Liver (tissue), 9 donors: Measurements from ENCODE around the gene ZNF266. TPM values are rescaled to one million over a fixed set of nuclear protein-coding genes. Genes with fewer than 3 reads are reported as not detected.

Source experiments
- DNase-seq: peaks from one replicate; pipeline ENCODE4 v3.0.0-alpha.2; 2017; ENCODE audit warnings: low spot score
- H3K27ac ChIP-seq, 2 donors: one replicate each; pipeline ENCODE4 v1.7.0; 2013; ENCODE audit warnings: inconsistent platforms in 2 of 2, low read length in 2 of 2, control low read depth in 1 of 2, low read depth in 1 of 2, mild to moderate bottlenecking in 1 of 2
- H3K27me3 ChIP-seq, 4 donors: one replicate each; pipeline versions ENCODE4 v1.6.1 to v1.7.0; 2013; ENCODE audit warnings: low read length in 3 of 4, inconsistent platforms in 1 of 4, mild to moderate bottlenecking in 1 of 4, moderate library complexity in 1 of 4; ENCODE audit not compliant: control insufficient read depth in 4 of 4, insufficient read depth in 4 of 4
- H3K36me3 ChIP-seq, 4 donors: one replicate each; pipeline versions ENCODE4 v1.6.1 to v1.7.0; 2013; ENCODE audit warnings: low read length in 3 of 4, mild to moderate bottlenecking in 3 of 4, low read depth in 1 of 4, moderate library complexity in 1 of 4; ENCODE audit not compliant: control insufficient read depth in 4 of 4, insufficient read depth in 3 of 4
- H3K4me1 ChIP-seq, 4 donors: one replicate each; pipeline versions ENCODE4 v1.6.1 to v1.7.0; 2013; ENCODE audit warnings: low read length in 3 of 4, mild to moderate bottlenecking in 3 of 4, moderate library complexity in 1 of 4; ENCODE audit not compliant: control insufficient read depth in 4 of 4, insufficient read depth in 4 of 4
- H3K4me3 ChIP-seq, 3 donors: one replicate each; pipeline versions ENCODE4 v1.6.1 to v1.7.0; 2013; ENCODE audit warnings: low read length in 3 of 3, control low read depth in 1 of 3, low read depth in 1 of 3, mild to moderate bottlenecking in 1 of 3
- H3K9ac ChIP-seq, 2 donors: one replicate each; pipeline ENCODE4 v1.7.0; 2013; ENCODE audit warnings: low read length in 2 of 2, mild to moderate bottlenecking in 2 of 2, moderate library complexity in 2 of 2, control low read depth in 1 of 2, low read depth in 1 of 2
- H3K9me3 ChIP-seq, 4 donors: one replicate each; pipeline versions ENCODE4 v1.6.1 to v1.7.0; 2013; ENCODE audit warnings: low read length in 3 of 4; ENCODE audit not compliant: control insufficient read depth in 4 of 4
- EGR1 ChIP-seq, 2 donors: IDR thresholded peaks; 2 replicates each; pipeline ENCODE4 v1.6.1; 2016 to 2018; ENCODE audit warnings: antibody characterized with exemption in 2 of 2, low read depth in 2 of 2
- FOXA1 ChIP-seq: IDR thresholded peaks from 2 replicates; pipeline ENCODE4 v1.6.1; 2016; ENCODE audit warnings: antibody characterized with exemption
- GABPA ChIP-seq, 2 donors: IDR thresholded peaks in 1 of 2; conservative IDR thresholded peaks in 1 of 2; 2 replicates each; pipeline ENCODE4 v1.6.1; 2016; ENCODE audit warnings: antibody characterized with exemption in 2 of 2, mild to moderate bottlenecking in 1 of 2, moderate library complexity in 1 of 2
- HNF4A ChIP-seq, 2 donors: conservative IDR thresholded peaks; 2 replicates each; pipeline ENCODE4 v1.6.1; 2016; ENCODE audit warnings: antibody characterized with exemption in 2 of 2, mild to moderate bottlenecking in 2 of 2
- HNF4G ChIP-seq: IDR thresholded peaks from 2 replicates; pipeline ENCODE4 v1.6.1; 2016; ENCODE audit warnings: antibody characterized with exemption
- JUND ChIP-seq, 2 donors: IDR thresholded peaks; 2 replicates each; pipeline ENCODE4 v1.6.1; 2016; ENCODE audit warnings: antibody characterized with exemption in 2 of 2
- NR2F2 ChIP-seq: IDR thresholded peaks from 2 replicates; pipeline ENCODE4 v1.6.1; 2016; ENCODE audit warnings: antibody characterized with exemption
- RAD21 ChIP-seq, 2 donors: IDR thresholded peaks; 2 replicates each; pipeline ENCODE4 v1.6.1; 2016; ENCODE audit warnings: antibody characterized with exemption in 2 of 2, mild to moderate bottlenecking in 2 of 2
- RXRA ChIP-seq, 2 donors: IDR thresholded peaks; 2 replicates each; pipeline ENCODE4 v1.6.1; 2017 to 2018; ENCODE audit warnings: antibody characterized with exemption in 2 of 2, mild to moderate bottlenecking in 1 of 2
- SP1 ChIP-seq: IDR thresholded peaks from 2 replicates; pipeline ENCODE4 v1.6.1; 2018; ENCODE audit warnings: antibody characterized with exemption, mild to moderate bottlenecking
- TAF1 ChIP-seq: conservative IDR thresholded peaks from 2 replicates; pipeline ENCODE4 v1.6.1; 2016; ENCODE audit warnings: antibody characterized with exemption, mild to moderate bottlenecking
- YY1 ChIP-seq: IDR thresholded peaks from 2 replicates; pipeline ENCODE4 v1.6.1; 2016; ENCODE audit warnings: antibody characterized with exemption, mild to moderate bottlenecking
- WGBS: extraction: QIAGEN DNeasy Blood & Tissue Kit; methylation state at CpG from one replicate; pipeline ENCODE4 v1.1.7; 2013; 5-methylcytosine and 5-hydroxymethylcytosine counted together
- polyA plus RNA-seq, 2 donors: library from polyadenylated mRNA; stranded (reverse) in 1 of 2; unstranded in 1 of 2; fragments of 200-250 nt in 1 of 2; fragments of >200 nt in 1 of 2; fragmentation: Nextera tagmentation in 1 of 2; extraction: Ambion mirVana in 1 of 2; gene quantifications; one replicate each; pipeline versions ENCODE4 v1.2.1 to v1.2.3, GENCODE V29; 2013 to 2015
- total RNA-seq, 2 donors: library from RNA; depleted of rRNA; stranded (reverse); fragments of >200 nt; gene quantifications; one replicate each; pipeline ENCODE4 v1.2.3, GENCODE V29; 2014
- TF ChIP-seq, protein P1 (sequence below): IDR thresholded peaks from 2 replicates; pipeline ENCODE4 v1.6.1; 2016; ENCODE audit warnings: antibody characterized with exemption
- TF ChIP-seq, protein P2 (sequence below): IDR thresholded peaks from 2 replicates; pipeline ENCODE4 v1.6.1; 2016; ENCODE audit warnings: antibody characterized with exemption
- TF ChIP-seq, protein P3 (sequence below): IDR thresholded peaks from 2 replicates; pipeline ENCODE4 v1.6.1; 2016; ENCODE audit warnings: antibody characterized with exemption, mild to moderate bottlenecking
- TF ChIP-seq, protein P4 (sequence below): fragments of 150-350 bp; IDR thresholded peaks from 2 replicates; pipeline ENCODE4 v1.5.1; 2017; ENCODE audit warnings: improper control_type of control experiment, low read depth, low read length; ENCODE audit not compliant: missing input control
- donor health status: healthy.
- donor health status: healthy.
- donor health status: healthy.
- donor health status: healthy.
- donor health status: healthy.

ZNF266 gene
- total and polyA plus RNA-seq, 4 donors, result 3.2 to 14.1 (median 8.2) TPM

DNA sequence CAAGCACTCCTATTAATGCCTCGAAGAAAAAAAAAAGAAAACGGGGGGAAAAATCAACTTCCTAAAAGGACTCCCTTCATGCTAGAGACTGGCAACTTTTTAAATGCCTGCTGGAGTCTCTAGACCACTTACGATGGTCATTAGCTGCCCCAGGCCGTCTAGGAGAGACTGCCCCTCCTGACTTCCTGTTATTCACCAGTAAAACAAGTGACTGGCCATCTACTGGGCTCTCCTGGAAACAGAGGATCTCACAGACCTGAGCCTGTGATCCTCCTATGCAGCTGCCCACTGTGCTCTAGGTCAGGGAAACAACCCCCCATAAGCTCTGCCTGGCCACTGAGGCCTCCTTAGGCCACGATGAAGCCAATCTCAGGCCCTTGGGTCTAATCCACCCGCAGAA, 7.4 kb downstream of the ZNF266 start:
- TF ChIP-seq HNF4A (conservative IDR thresholded peaks at IDR 0.05) (no peak), GABPA (IDR thresholded peaks at IDR 0.05 in 1 of 2, conservative IDR thresholded peaks at IDR 0.05 in 1 of 2) (no peak), RAD21 (IDR thresholded peaks at IDR 0.05) (no peak), TAF1 (no peak), RXRA (IDR thresholded peaks at IDR 0.05) (no peak), JUND (IDR thresholded peaks at IDR 0.05) (no peak), HNF4G (no peak), FOXA1 (no peak), EGR1 (IDR thresholded peaks at IDR 0.05; ENCODE audit: low read depth in 2 of 2) (no peak)
- TF ChIP-seq, protein P1, sequence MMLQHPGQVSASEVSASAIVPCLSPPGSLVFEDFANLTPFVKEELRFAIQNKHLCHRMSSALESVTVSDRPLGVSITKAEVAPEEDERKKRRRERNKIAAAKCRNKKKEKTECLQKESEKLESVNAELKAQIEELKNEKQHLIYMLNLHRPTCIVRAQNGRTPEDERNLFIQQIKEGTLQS, result no peak
- TF ChIP-seq, protein P2, sequence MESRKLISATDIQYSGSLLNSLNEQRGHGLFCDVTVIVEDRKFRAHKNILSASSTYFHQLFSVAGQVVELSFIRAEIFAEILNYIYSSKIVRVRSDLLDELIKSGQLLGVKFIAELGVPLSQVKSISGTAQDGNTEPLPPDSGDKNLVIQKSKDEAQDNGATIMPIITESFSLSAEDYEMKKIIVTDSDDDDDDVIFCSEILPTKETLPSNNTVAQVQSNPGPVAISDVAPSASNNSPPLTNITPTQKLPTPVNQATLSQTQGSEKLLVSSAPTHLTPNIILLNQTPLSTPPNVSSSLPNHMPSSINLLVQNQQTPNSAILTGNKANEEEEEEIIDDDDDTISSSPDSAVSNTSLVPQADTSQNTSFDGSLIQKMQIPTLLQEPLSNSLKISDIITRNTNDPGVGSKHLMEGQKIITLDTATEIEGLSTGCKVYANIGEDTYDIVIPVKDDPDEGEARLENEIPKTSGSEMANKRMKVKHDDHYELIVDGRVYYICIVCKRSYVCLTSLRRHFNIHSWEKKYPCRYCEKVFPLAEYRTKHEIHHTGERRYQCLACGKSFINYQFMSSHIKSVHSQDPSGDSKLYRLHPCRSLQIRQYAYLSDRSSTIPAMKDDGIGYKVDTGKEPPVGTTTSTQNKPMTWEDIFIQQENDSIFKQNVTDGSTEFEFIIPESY, result no peak
- no peak for DNase-seq
- Histone ChIP-seq H3K36me3 (peaks cover 6 to 45% (median 42%) of the 10 kb centered on the region in 4 donors), H3K27ac (no peak overlapping the region), H3K9ac (no peak overlapping the region), H3K4me3 (peak overlapping the region in 1 of 3 donors; percentile 2), H3K9me3 (peaks cover 9 to 37% (median 24%) of the 10 kb centered on the region in 4 donors), H3K27me3 (no peaks in the 10 kb centered on the region), H3K4me1 (no peaks in the 10 kb centered on the region)
- 85% methylated on average over 6 of the region's 6 CpGs for WGBS

DNA sequence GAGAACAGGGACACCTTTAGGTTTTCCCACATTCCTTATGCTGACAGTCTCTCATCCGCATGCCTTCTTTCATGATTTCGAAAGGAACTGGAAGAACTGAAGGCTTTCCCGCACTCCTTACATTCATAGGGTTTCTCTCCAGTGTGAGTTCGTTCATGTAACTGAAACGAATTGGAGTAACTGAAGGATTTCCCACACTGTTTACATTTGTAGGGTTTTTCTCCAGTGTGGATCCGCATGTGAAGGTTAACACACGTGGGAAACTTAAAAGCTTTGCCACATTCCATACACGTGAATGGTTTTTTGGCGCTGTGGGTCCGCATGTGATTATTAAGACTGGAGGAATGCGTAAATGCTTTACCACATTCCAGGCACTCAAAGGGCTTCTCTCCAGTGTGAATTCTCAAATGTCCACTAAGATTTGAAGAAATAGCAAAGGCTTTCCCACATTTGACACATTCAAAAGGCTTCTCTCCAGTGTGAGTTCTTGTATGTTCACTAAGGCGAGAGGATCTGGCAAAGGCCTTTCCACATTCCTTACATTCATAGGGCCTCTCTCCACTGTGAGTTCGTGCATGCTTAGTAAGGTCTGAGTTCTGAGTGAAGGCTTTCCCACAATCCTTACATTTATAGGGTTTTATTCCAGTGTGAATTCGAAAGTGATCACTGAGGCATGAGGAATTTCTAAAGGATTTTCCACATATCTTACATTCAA, 22.0 kb downstream of the ZNF266 start:
- Histone ChIP-seq H3K36me3 (peaks cover 16 to 57% (median 51%) of the 10 kb centered on the region in 4 donors), H3K27ac (no peak overlapping the region), H3K27me3 (no peaks in the 10 kb centered on the region), H3K9me3 (peaks cover 64 to 85% (median 70%) of the 10 kb centered on the region in 4 donors), H3K4me1 (no peaks in the 10 kb centered on the region), H3K4me3 (peak overlapping the region in 2 of 3 donors; percentile 61 to 62), H3K9ac (no peak overlapping the region)
- TF ChIP-seq, protein P2, result no peak
- TF ChIP-seq HNF4A (conservative IDR thresholded peaks at IDR 0.05) (no peak), JUND (IDR thresholded peaks at IDR 0.05) (no peak), RXRA (IDR thresholded peaks at IDR 0.05) (no peak), SP1 (no peak), FOXA1 (no peak), YY1 (no peak), TAF1 (no peak), EGR1 (IDR thresholded peaks at IDR 0.05; ENCODE audit: low read depth in 2 of 2) (no peak), NR2F2 (no peak)
- TF ChIP-seq, protein P3, sequence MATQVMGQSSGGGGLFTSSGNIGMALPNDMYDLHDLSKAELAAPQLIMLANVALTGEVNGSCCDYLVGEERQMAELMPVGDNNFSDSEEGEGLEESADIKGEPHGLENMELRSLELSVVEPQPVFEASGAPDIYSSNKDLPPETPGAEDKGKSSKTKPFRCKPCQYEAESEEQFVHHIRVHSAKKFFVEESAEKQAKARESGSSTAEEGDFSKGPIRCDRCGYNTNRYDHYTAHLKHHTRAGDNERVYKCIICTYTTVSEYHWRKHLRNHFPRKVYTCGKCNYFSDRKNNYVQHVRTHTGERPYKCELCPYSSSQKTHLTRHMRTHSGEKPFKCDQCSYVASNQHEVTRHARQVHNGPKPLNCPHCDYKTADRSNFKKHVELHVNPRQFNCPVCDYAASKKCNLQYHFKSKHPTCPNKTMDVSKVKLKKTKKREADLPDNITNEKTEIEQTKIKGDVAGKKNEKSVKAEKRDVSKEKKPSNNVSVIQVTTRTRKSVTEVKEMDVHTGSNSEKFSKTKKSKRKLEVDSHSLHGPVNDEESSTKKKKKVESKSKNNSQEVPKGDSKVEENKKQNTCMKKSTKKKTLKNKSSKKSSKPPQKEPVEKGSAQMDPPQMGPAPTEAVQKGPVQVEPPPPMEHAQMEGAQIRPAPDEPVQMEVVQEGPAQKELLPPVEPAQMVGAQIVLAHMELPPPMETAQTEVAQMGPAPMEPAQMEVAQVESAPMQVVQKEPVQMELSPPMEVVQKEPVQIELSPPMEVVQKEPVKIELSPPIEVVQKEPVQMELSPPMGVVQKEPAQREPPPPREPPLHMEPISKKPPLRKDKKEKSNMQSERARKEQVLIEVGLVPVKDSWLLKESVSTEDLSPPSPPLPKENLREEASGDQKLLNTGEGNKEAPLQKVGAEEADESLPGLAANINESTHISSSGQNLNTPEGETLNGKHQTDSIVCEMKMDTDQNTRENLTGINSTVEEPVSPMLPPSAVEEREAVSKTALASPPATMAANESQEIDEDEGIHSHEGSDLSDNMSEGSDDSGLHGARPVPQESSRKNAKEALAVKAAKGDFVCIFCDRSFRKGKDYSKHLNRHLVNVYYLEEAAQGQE, result no peak
- TF ChIP-seq, protein P4, sequence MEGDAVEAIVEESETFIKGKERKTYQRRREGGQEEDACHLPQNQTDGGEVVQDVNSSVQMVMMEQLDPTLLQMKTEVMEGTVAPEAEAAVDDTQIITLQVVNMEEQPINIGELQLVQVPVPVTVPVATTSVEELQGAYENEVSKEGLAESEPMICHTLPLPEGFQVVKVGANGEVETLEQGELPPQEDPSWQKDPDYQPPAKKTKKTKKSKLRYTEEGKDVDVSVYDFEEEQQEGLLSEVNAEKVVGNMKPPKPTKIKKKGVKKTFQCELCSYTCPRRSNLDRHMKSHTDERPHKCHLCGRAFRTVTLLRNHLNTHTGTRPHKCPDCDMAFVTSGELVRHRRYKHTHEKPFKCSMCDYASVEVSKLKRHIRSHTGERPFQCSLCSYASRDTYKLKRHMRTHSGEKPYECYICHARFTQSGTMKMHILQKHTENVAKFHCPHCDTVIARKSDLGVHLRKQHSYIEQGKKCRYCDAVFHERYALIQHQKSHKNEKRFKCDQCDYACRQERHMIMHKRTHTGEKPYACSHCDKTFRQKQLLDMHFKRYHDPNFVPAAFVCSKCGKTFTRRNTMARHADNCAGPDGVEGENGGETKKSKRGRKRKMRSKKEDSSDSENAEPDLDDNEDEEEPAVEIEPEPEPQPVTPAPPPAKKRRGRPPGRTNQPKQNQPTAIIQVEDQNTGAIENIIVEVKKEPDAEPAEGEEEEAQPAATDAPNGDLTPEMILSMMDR, result no peak
- DNase-seq, result no peak
- WGBS, result 99% methylated on average over 14 of the region's 14 CpGs
